Mesenchymal stem cell (in vitro differentiated cells and primary cell): Measurements from ENCODE around the gene RNFT2.

Experiments used
- DNase-seq: peaks from one replicate; pipeline ENCODE4 v3.0.0-alpha.2; 2013
- H2AFZ ChIP-seq: one replicate; pipeline ENCODE4 v1.6.1; 2013; ENCODE audit warnings: low read depth, mild to moderate bottlenecking, control low read depth, inconsistent platforms, low read length, moderate library complexity
- H2AK5ac ChIP-seq: 2 replicates; pipeline ENCODE4 v1.6.1; 2013; ENCODE audit warnings: low read length, moderate library complexity, mild to moderate bottlenecking, inconsistent platforms; ENCODE audit not compliant: severe bottlenecking
- H2BK120ac ChIP-seq: one replicate; pipeline ENCODE4 v1.6.1; 2013; ENCODE audit warnings: low read depth, mild to moderate bottlenecking, inconsistent platforms, low read length, moderate library complexity
- H2BK12ac ChIP-seq, 2 experiments: one replicate each; pipeline ENCODE4 v1.6.1; 2013; ENCODE audit warnings: inconsistent platforms in 2 of 2, low read length in 2 of 2, mild to moderate bottlenecking in 2 of 2, moderate library complexity in 2 of 2, control low read depth in 1 of 2
- H2BK15ac ChIP-seq: one replicate; pipeline ENCODE4 v1.6.1; 2013; ENCODE audit warnings: mild to moderate bottlenecking, low read depth, inconsistent platforms; ENCODE audit not compliant: poor library complexity, severe bottlenecking
- H2BK5ac ChIP-seq: 2 replicates; pipeline ENCODE4 v1.6.1; 2013; ENCODE audit warnings: low read depth, mild to moderate bottlenecking, low read length, control low read depth, inconsistent platforms; ENCODE audit not compliant: poor library complexity, severe bottlenecking
- H3K14ac ChIP-seq, 2 experiments: one replicate each; pipeline ENCODE4 v1.6.1; 2013; ENCODE audit warnings: inconsistent platforms in 2 of 2, low read length in 2 of 2, control low read depth in 1 of 2, mild to moderate bottlenecking in 1 of 2, moderate library complexity in 1 of 2
- H3K18ac ChIP-seq, 2 experiments: one replicate each; pipeline ENCODE4 v1.6.1; 2013; ENCODE audit warnings: inconsistent platforms in 2 of 2, low read length in 2 of 2, control low read depth in 1 of 2, low read depth in 1 of 2, mild to moderate bottlenecking in 1 of 2
- H3K23ac ChIP-seq, 2 experiments: one replicate each; pipeline ENCODE4 v1.6.1; 2013; ENCODE audit warnings: inconsistent platforms in 2 of 2, low read length in 2 of 2, mild to moderate bottlenecking in 2 of 2, moderate library complexity in 2 of 2, control low read depth in 1 of 2
- H3K27ac ChIP-seq: 2 replicates; pipeline ENCODE4 v1.5.1; 2013; ENCODE audit warnings: mild to moderate bottlenecking, moderate library complexity, low read length, control low read depth, inconsistent platforms; ENCODE audit not compliant: poor library complexity, severe bottlenecking
- H3K27me3 ChIP-seq, 2 experiments: 2 replicates each; pipeline versions ENCODE4 v1.6.1 to v1.7.0; 2013; ENCODE audit warnings: low read length in 2 of 2, mild to moderate bottlenecking in 2 of 2, moderate library complexity in 2 of 2, control low read depth in 1 of 2, inconsistent platforms in 1 of 2; ENCODE audit not compliant: control insufficient read depth in 1 of 2, insufficient read depth in 1 of 2
- H3K36me3 ChIP-seq, 2 experiments: 2 replicates each; pipeline versions ENCODE4 v1.6.1 to v1.7.0; 2013; ENCODE audit warnings: low read length in 2 of 2, control low read depth in 1 of 2, inconsistent platforms in 1 of 2, low read depth in 1 of 2, mild to moderate bottlenecking in 1 of 2; ENCODE audit not compliant: insufficient read depth in 2 of 2, control insufficient read depth in 1 of 2
- H3K4ac ChIP-seq, 2 experiments: one replicate each; pipeline ENCODE4 v1.6.1; 2013; ENCODE audit warnings: inconsistent platforms in 2 of 2, low read length in 2 of 2, mild to moderate bottlenecking in 2 of 2, moderate library complexity in 2 of 2, control low read depth in 1 of 2, low read depth in 1 of 2
- H3K4me1 ChIP-seq: 2 replicates; pipeline ENCODE4 v1.6.1; 2013; ENCODE audit warnings: low read depth, low read length, control low read depth; ENCODE audit not compliant: control insufficient read depth, insufficient read depth
- H3K4me2 ChIP-seq: 2 replicates; pipeline ENCODE4 v1.6.1; 2013; ENCODE audit warnings: low read length, mild to moderate bottlenecking, inconsistent platforms; ENCODE audit not compliant: poor library complexity, severe bottlenecking
- H3K4me3 ChIP-seq, 2 experiments: 2 replicates each; pipeline versions ENCODE4 v1.5.1 to v1.7.0; 2013; ENCODE audit warnings: low read length in 2 of 2, mild to moderate bottlenecking in 2 of 2, control low read depth in 1 of 2, low read depth in 1 of 2; ENCODE audit not compliant: insufficient read depth in 1 of 2
- H3K79me1 ChIP-seq: replicated peaks from 2 replicates; pipeline ENCODE4 v1.6.1; 2013; ENCODE audit warnings: mild to moderate bottlenecking, control low read depth, low read length, inconsistent platforms; ENCODE audit not compliant: poor library complexity, severe bottlenecking
- H3K9ac ChIP-seq: 2 replicates; pipeline ENCODE4 v1.7.0; 2013; ENCODE audit warnings: mild to moderate bottlenecking, low read length, moderate library complexity
- H3K9me3 ChIP-seq: 2 replicates; pipeline ENCODE4 v1.7.0; 2013; ENCODE audit warnings: mild to moderate bottlenecking, low read length; ENCODE audit not compliant: control insufficient read depth
- H4K8ac ChIP-seq: one replicate; pipeline ENCODE4 v1.6.1; 2013; ENCODE audit warnings: inconsistent platforms, mild to moderate bottlenecking, low read length, moderate library complexity
- H4K91ac ChIP-seq: one replicate; pipeline ENCODE4 v1.6.1; 2013; ENCODE audit warnings: mild to moderate bottlenecking, low read length, inconsistent platforms
- WGBS: methylation state at CpG from one replicate; pipeline ENCODE4 v1.1.7; 2013; ENCODE audit warnings: mixed read lengths; 5-methylcytosine and 5-hydroxymethylcytosine counted together

RNFT2 gene

DNA sequence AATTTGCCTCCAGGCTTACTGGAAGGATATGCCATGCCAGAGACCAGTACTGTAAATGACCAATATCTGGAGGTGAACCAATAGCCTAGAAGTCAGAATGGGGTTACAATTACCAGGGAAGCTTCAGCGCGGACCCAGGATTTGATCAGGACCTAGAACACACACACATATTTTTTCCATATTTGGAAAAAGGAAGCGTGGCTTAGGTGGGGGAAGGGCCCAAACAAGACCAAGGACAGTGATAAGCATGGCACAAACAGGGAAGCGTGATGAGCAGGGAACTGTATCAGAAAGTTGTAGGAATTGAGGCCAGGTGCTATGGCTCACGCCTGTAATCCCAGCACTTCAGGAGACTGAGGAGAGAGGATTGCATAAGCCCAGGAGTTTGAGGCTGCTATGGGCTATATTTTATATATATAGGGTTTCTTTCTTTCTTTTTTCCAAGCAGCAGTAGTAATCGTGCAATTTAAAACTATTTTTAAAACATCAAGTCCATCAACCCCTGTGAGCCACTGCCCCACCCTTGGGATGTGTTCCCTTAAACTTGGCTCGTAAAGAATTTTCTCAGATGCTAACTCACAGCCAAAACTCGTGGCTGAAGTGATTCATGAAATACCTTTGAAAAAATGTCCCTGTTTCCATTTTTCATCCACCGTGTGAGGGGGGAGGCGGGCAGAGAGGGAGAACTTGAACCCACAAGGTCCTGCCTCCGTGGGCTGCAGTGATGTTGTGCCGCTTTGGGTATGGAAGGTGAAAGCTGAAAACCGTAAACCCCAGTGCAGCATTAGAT, 126.5 kb downstream of the RNFT2 start:
- Histone ChIP-seq H2AK5ac (no peak overlapping the region), H2BK15ac (no peak overlapping the region), H3K36me3 (no peaks in the 10 kb centered on the region), H3K9ac (peak overlapping the region; percentile 62), H3K4ac (no peak overlapping the region), H3K14ac (no peak overlapping the region), H2BK5ac (no peak overlapping the region), H3K9me3 (no peaks in the 10 kb centered on the region), H2AFZ (no peak overlapping the region), H3K27ac (no peak overlapping the region), H2BK120ac (no peak overlapping the region), H3K79me1 (no peaks in the 10 kb centered on the region), H4K91ac (no peak overlapping the region), H2BK12ac (no peak overlapping the region), H3K27me3 (peaks cover 0 to 18% of the 10 kb centered on the region in 2 experiments), H4K8ac (no peak overlapping the region), H3K4me1 (peaks cover 4% of the 10 kb centered on the region), H3K4me3 (no peak overlapping the region), H3K18ac (no peak overlapping the region), H3K4me2 (no peak overlapping the region), H3K23ac (no peak overlapping the region)
- WGBS, result 59% methylated on average over 9 of the region's 13 CpGs
- DNase-seq, result no peak

DNA sequence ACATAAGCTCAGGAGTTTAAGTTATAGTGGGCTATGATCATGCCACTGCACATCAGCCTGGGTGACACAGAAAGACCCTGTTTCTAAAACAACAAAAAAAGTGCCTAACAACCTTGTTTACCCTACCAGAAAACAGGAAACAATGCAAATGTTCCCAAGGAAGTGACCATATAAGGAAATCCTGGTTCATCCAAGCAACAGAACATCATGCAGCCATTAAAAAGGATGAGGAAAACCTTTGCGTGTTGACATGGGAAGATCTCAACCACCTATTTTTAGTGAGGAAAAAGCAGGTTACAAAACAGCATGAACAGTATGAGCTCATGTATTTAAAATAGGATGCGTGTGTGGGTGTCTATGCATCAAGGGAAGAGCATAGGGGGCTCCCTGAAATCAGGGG, 129.4 kb downstream of the RNFT2 start:
- WGBS, result 88% methylated on average over 2 of the region's 2 CpGs
- H3K14ac ChIP-seq, result no peak overlapping the region

DNA sequence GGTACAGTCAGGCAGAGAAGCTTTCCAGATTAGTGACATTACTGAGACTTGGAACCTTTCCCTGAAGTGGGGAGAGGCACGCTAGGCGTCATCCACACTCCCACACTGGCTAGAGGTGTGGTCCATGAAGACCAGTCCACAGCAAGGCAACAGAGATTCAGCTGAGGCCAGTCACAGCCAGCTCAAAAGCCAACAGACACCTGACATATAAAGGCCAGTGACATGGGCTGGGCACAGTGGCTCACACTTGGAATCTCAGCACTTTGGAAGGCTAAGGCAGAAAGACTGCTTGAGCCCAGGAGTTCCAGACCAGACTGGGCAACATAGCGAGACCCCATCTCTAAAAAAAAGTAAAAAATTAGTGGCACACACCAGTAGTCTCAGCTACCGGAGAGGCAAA, 132.2 kb downstream of the RNFT2 start:
- peaks cover 20 to 25% of the 10 kb centered on the region in 2 experiments for H3K27me3 ChIP-seq
- H2BK5ac ChIP-seq, result no peak overlapping the region
- no peaks in the 10 kb centered on the region for H3K79me1 ChIP-seq
- H3K4ac ChIP-seq, result no peak overlapping the region
- H3K4me2 ChIP-seq, result no peak overlapping the region
- no peak for DNase-seq
- H2BK15ac ChIP-seq, result no peak overlapping the region
- H3K9ac ChIP-seq, result no peak overlapping the region
- 90% methylated on average over 4 of the region's 4 CpGs for WGBS
- H3K14ac ChIP-seq, result no peak overlapping the region
- no peaks in the 10 kb centered on the region for H3K36me3 ChIP-seq
- no peak overlapping the region for H2BK120ac ChIP-seq
- H3K4me1 ChIP-seq, result no peaks in the 10 kb centered on the region
- no peak overlapping the region for H2BK12ac ChIP-seq
- no peak overlapping the region for H3K23ac ChIP-seq
- H3K4me3 ChIP-seq, result no peak overlapping the region
- H3K27ac ChIP-seq, result no peak overlapping the region
- no peak overlapping the region for H3K18ac ChIP-seq
- H3K9me3 ChIP-seq, result peaks cover 14% of the 10 kb centered on the region
- no peak overlapping the region for H2AK5ac ChIP-seq
- no peak overlapping the region for H4K8ac ChIP-seq
- no peak overlapping the region for H4K91ac ChIP-seq
- no peak overlapping the region for H2AFZ ChIP-seq

More for the DNA sequence above, 129.4 kb downstream of the RNFT2 start:
- Histone ChIP-seq H3K4ac (no peak overlapping the region), H3K27me3 (peaks cover 7 to 13% of the 10 kb centered on the region in 2 experiments), H4K91ac (no peak overlapping the region), H3K4me2 (no peak overlapping the region), H2BK12ac (no peak overlapping the region), H3K4me1 (no peaks in the 10 kb centered on the region), H2BK120ac (no peak overlapping the region), H3K27ac (no peak overlapping the region), H2BK5ac (no peak overlapping the region), H2AK5ac (no peak overlapping the region), H3K4me3 (no peak overlapping the region), H3K9ac (no peak overlapping the region), H4K8ac (no peak overlapping the region), H2BK15ac (no peak overlapping the region), H3K36me3 (no peaks in the 10 kb centered on the region), H3K23ac (no peak overlapping the region), H3K18ac (no peak overlapping the region), H2AFZ (no peak overlapping the region), H3K79me1 (no peaks in the 10 kb centered on the region), H3K9me3 (no peaks in the 10 kb centered on the region)
- DNase-seq, result no peak

DNA sequence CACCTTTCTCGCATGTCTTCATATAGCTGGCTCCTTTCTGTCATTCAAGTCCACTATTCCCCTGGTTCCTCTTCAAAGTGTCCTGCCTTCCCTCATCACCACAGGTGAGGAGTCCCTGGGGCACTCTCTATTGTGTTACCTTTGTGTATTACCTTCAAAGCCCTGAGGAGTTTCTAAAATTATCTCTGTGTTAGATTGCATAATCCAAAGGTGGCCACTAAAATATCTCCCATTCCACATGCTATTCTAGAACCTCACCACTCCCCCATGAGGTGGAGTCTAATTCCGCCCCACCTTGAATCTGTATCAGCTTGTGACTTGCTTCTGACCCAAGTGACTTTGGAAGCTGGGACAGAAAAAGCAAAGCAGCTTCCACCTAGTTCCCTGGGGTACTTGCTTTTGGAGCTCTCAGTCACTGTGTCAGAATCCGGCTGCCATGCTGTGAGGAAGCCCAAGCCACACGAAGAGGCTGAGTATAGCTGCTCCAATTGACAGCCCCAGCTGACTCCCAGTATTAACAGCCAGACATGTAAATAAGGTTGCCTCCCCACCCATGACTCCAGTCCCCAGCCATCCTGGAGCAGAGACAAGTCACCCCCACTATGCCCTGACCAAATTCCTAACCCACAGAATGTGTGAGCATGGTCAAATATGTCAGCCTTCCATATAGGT, 136.3 kb downstream of the RNFT2 start:
- Histone ChIP-seq H3K4me3 (no peak overlapping the region), H3K79me1 (no peaks in the 10 kb centered on the region), H3K4me1 (peaks cover 9% of the 10 kb centered on the region), H3K4ac (no peak overlapping the region), H2BK120ac (no peak overlapping the region), H4K8ac (no peak overlapping the region), H3K27me3 (peaks cover 52 to 60% of the 10 kb centered on the region in 2 experiments), H3K27ac (no peak overlapping the region), H2BK5ac (no peak overlapping the region), H2BK15ac (no peak overlapping the region), H3K9me3 (peaks cover 14% of the 10 kb centered on the region), H2AFZ (no peak overlapping the region), H2BK12ac (no peak overlapping the region), H3K4me2 (no peak overlapping the region), H2AK5ac (no peak overlapping the region), H3K23ac (no peak overlapping the region), H3K9ac (no peak overlapping the region), H3K14ac (no peak overlapping the region), H3K18ac (no peak overlapping the region), H3K36me3 (no peaks in the 10 kb centered on the region), H4K91ac (no peak overlapping the region)
- DNase-seq, result no peak
- WGBS, result 82% methylated on average over 4 of the region's 4 CpGs
